Muscle layer of duodenum (tissue), 2 donors: ENCODE data around the gene HMGCS1.

ENCODE experiments used
- H3K27ac ChIP-seq: one replicate; pipeline ENCODE4 v1.7.0; 2013; ENCODE audit warnings: mild to moderate bottlenecking, low read length
- H3K27me3 ChIP-seq: one replicate; pipeline ENCODE4 v1.7.0; 2013; ENCODE audit warnings: low read depth, mild to moderate bottlenecking, control low read depth, low read length
- H3K36me3 ChIP-seq, 2 donors: one replicate each; pipeline ENCODE4 v1.7.0; 2013; ENCODE audit warnings: low read length in 2 of 2, control low read depth in 1 of 2, mild to moderate bottlenecking in 1 of 2; ENCODE audit not compliant: insufficient read depth in 2 of 2, control insufficient read depth in 1 of 2
- H3K4me1 ChIP-seq, 2 donors: one replicate each; pipeline ENCODE4 v1.7.0; 2013; ENCODE audit warnings: low read length in 2 of 2, mild to moderate bottlenecking in 2 of 2, control low read depth in 1 of 2, moderate library complexity in 1 of 2; ENCODE audit not compliant: insufficient read depth in 2 of 2, control insufficient read depth in 1 of 2
- H3K4me3 ChIP-seq, 2 donors: one replicate each; pipeline ENCODE4 v1.7.0; 2013; ENCODE audit warnings: low read length in 2 of 2, low read depth in 1 of 2, mild to moderate bottlenecking in 1 of 2
- H3K9me3 ChIP-seq, 2 donors: one replicate each; pipeline ENCODE4 v1.7.0; 2013; ENCODE audit warnings: low read length in 2 of 2, control low read depth in 1 of 2, mild to moderate bottlenecking in 1 of 2; ENCODE audit not compliant: control insufficient read depth in 1 of 2
- donor health status: healthy.

Gene HMGCS1

DNA sequence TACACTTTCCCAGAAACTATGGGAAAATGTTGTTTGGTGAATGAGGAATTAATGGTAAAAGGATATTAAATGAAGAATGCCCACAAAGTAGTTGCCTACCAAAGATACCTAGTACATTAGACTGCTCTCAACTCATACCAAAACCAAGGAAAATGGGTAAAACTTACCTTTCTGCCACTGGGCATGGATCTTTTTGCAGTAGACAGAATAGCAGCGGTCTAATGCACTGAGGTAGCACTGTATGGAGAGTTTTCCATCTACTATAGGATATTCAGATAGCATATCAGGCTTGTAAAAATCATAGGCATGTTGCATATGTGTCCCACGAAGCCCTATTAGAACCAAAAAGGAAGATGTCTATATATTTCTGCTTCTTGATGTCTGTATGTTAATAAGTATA, 16.4 kb downstream of the HMGCS1 start:
- Histone ChIP-seq H3K4me1 (no peaks in the 10 kb centered on the region), H3K9me3 (no peaks in the 10 kb centered on the region), H3K36me3 (peaks cover 42 to 59% of the 10 kb centered on the region in 2 donors)

DNA sequence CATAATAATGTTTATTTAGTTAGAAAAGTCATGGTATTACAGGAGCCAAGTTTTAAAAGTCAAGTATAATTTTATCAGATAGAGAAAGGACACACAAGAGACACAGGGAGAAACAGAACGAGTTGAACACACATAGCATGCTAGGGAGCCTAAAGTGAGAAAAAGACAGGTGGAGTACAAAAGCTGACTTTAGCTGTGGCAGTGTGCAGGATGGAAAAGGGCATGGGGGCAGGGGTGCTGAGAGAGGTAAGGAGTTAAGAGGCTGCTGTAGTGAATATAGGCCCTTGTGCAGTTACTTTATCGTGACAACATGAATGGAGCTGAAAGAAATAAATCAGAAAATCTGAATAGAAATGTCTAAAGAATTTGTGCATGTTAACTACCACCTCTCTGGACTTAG, 18.0 kb downstream of the HMGCS1 start:
- no peaks in the 10 kb centered on the region for H3K4me1 ChIP-seq
- H3K36me3 ChIP-seq = peaks cover 42 to 74% of the 10 kb centered on the region in 2 donors
- no peak overlapping the region for H3K27ac ChIP-seq
- H3K9me3 ChIP-seq = no peaks in the 10 kb centered on the region
- H3K4me3 ChIP-seq = no peak overlapping the region
- no peaks in the 10 kb centered on the region for H3K27me3 ChIP-seq

More for the DNA sequence above, 16.4 kb downstream of the HMGCS1 start:
- H3K27ac ChIP-seq = no peak overlapping the region
- no peaks in the 10 kb centered on the region for H3K27me3 ChIP-seq
- H3K4me3 ChIP-seq = no peak overlapping the region

DNA sequence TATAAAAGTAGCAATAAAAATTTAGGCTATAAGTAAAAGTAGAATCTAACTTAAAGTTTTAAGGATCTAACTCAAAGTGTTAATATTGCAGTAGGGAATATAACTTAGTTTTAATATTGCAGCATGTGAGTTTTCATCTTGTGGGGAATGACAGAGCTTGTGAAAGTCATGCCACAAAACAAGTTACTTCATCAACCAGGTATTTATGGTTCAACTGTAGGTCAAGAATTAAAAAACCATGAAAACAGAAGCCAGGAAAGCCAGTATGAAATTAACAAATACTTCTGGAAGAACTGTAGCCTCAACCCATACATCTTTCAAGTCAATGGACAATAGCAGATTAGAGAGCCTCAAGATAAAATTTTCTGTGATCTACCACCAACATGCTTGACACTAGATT, 19.0 kb downstream of the HMGCS1 start:
- no peak overlapping the region for H3K27ac ChIP-seq
- H3K9me3 ChIP-seq = no peaks in the 10 kb centered on the region
- H3K4me3 ChIP-seq = no peak overlapping the region
- peaks cover 42 to 74% of the 10 kb centered on the region in 2 donors for H3K36me3 ChIP-seq
- no peaks in the 10 kb centered on the region for H3K4me1 ChIP-seq
- H3K27me3 ChIP-seq = no peaks in the 10 kb centered on the region

DNA sequence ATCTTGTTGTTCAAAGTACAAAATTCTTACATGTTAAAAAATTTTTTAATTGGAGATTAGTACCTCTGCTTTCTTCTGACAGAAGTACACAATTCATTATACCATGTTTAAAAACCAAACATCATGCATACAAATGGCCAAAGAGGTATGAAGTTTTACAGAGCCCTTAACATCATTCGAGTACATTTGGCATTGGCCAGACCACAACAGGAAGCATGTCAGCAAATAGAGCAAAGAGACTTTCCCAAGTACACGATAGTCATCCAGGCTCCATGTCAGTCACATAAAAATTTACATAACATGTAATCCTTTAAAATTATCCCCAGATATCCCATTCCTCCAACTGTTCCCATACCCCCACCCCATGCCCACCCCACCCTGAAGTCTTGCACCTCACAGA, 22.5 kb downstream of the HMGCS1 start:
- Histone ChIP-seq H3K27me3 (no peaks in the 10 kb centered on the region), H3K36me3 (peaks cover 25 to 59% of the 10 kb centered on the region in 2 donors), H3K4me3 (no peak overlapping the region), H3K9me3 (no peaks in the 10 kb centered on the region), H3K4me1 (no peaks in the 10 kb centered on the region), H3K27ac (no peak overlapping the region)

DNA sequence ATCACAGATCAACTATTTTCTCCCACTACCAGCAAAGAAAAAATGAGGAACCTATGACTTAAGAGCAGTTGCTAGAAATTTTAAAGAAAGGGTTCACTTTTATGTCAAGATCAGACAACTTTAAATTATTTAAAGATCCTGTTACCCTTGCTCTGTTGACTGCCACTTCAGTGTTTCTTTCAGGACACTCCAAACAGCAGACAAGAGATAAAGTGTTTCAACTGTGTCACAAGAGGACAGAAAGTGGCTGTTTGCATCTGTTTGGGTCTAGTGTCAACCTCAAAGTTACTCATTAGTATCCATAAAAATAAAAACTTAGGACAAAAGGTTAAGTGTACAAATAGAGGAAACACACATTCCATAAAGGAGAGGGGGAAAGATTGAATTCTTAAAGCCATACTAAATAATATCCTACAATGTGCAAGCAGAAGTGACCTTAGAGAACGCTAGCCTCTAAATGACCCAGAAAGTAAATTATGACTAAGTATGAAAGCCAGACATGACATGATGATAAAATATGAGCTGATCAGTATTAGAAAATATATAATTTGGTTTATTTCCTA, 24.9 kb downstream of the HMGCS1 start:
- Histone ChIP-seq H3K36me3 (peaks cover 16 to 36% of the 10 kb centered on the region in 2 donors), H3K4me1 (no peaks in the 10 kb centered on the region), H3K9me3 (no peaks in the 10 kb centered on the region), H3K4me3 (no peak overlapping the region), H3K27me3 (no peaks in the 10 kb centered on the region), H3K27ac (no peak overlapping the region)

DNA sequence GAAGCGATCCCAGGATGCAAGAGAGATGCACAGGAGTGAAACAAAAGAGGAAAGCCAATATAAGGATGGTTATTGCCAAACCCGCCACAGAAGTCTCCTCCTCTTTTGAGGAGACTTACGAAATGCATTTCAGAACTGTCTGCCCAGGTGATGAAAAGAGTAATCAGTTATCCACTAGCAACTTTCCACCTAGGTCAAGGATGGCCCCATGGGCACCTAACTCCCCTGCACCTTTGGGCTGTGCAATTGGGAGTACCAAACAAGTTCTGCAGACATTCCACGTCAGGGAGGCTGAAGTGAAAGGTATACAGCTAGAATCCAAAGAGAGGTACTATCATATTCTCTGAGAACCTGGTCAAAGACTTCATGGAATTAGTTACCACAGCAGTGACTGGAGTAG, 25.7 kb downstream of the HMGCS1 start:
- H3K4me1 ChIP-seq = no peaks in the 10 kb centered on the region
- no peak overlapping the region for H3K27ac ChIP-seq
- H3K9me3 ChIP-seq = no peaks in the 10 kb centered on the region
- no peaks in the 10 kb centered on the region for H3K27me3 ChIP-seq
- peaks cover 12 to 30% of the 10 kb centered on the region in 2 donors for H3K36me3 ChIP-seq
- H3K4me3 ChIP-seq = no peak overlapping the region

DNA sequence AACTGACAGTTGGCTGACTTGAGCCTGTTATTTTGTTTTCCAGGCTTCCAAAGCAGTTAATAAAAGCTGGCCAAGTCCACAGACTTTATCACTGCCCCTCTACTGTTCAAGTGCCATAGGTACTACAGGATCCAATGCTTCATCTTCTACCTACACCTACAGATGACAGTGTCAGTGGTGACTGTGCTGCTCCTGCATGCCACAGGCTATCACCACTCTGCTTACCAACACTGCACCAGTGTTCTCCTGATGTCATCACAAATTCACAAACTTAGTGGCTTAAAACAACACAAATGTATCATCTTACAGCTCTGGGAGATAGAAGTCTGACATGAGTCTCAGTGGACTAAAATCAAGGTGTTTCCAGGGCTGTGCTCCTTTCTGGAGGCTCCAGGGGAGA, 26.6 kb downstream of the HMGCS1 start:
- Histone ChIP-seq H3K27me3 (no peaks in the 10 kb centered on the region), H3K36me3 (peaks cover 9 to 24% of the 10 kb centered on the region in 2 donors), H3K27ac (no peak overlapping the region), H3K4me1 (no peaks in the 10 kb centered on the region), H3K9me3 (no peaks in the 10 kb centered on the region), H3K4me3 (no peak overlapping the region)

DNA sequence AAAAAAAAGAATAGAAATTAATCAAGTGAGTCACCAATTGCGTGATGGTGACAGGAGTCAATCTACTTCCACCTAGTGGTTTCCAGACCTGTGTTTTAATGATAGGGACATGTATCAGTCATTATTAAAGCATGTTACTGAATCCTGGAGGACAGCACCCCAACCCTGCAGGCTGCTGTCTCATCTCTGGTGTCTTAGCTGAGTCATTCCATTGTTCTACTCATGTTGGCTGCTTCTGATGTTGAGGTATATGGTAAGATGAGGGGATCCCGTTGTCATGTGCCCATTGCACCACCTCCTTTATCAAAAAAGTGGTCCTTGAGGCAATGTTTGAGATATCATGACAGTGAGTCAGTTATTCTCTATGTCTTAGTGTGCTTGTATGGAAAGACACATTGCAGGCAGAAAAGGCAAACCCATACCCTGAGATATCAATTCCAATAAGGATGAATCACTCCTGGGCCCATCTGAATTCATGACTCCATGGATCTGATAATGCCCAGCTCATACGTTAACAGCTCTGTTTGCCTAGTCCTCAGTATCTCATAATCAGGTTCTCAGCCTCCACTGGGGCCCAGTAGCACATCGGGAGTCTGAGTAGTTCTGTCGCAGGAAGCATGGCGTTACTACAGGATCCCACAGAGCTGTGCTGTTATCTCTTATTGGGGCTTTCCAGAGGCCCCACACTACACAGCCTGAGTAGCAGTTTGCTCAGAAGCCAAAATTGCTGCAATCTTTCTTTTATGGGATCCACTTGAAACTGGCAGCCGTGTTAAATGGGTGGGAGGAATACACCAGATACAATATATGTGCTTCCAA, 31.2 kb downstream of the HMGCS1 start:
- Histone ChIP-seq H3K27me3 (no peaks in the 10 kb centered on the region), H3K9me3 (no peaks in the 10 kb centered on the region), H3K36me3 (peaks cover under 1 to 2% of the 10 kb centered on the region in 2 donors), H3K4me1 (no peaks in the 10 kb centered on the region), H3K27ac (no peak overlapping the region), H3K4me3 (no peak overlapping the region)

DNA sequence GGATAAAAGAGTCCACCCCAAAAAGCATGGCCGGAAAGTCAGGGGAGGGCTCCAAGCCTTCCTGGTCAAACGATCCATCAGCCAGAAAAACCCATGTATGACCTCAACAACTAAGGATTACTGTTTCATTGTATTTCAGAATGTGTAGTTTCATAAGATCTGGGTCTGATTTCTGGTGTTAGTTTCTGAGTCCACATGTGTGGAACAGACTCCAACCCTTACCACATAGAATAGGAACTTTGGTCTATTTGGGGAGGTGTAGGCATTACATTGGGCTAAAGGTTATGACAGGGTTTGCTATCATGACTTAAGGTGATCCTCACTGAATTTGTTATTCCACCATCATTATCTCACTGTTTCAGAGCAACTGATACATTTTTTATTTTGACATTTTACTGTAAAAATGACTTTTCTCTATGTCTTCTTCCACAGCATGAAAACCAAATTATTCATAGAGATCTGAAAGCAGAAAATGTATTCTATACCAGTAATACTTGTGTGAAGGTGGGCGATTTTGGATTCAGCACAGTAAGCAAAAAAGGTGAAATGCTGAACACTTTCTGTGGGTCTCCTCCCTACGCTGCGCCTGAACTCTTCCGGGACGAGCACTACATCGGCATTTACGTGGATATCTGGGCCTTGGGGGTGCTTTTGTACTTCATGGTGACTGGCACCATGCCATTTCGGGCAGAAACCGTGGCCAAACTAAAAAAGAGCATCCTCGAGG, 33.5 kb downstream of the HMGCS1 start:
- Histone ChIP-seq H3K9me3 (no peaks in the 10 kb centered on the region), H3K27ac (no peak overlapping the region), H3K4me3 (no peak overlapping the region), H3K4me1 (no peaks in the 10 kb centered on the region), H3K27me3 (no peaks in the 10 kb centered on the region), H3K36me3 (no peaks in the 10 kb centered on the region)

DNA sequence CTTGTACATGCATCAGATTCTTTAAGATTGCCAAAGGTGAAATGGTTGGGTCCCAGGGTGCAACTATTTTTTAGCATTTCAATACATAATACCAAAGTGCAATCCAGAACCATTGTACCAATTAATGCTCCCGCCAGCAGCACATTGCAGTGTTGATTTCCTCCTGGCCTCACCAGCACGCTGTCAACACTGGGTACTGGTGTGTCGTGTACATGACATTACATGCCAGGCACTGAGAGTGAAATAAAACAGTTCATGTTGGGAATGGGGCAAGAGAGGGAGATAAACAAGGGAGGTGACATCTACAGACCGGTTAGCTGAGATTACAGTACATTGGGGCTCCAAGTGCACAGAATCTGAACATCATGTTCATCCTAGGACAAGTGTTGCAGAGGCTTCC, 37.8 kb downstream of the HMGCS1 start:
- Histone ChIP-seq H3K9me3 (peaks cover 0 to 2% of the 10 kb centered on the region in 2 donors), H3K27me3 (no peaks in the 10 kb centered on the region), H3K4me3 (no peak overlapping the region), H3K36me3 (no peaks in the 10 kb centered on the region), H3K4me1 (no peaks in the 10 kb centered on the region), H3K27ac (no peak overlapping the region)

DNA sequence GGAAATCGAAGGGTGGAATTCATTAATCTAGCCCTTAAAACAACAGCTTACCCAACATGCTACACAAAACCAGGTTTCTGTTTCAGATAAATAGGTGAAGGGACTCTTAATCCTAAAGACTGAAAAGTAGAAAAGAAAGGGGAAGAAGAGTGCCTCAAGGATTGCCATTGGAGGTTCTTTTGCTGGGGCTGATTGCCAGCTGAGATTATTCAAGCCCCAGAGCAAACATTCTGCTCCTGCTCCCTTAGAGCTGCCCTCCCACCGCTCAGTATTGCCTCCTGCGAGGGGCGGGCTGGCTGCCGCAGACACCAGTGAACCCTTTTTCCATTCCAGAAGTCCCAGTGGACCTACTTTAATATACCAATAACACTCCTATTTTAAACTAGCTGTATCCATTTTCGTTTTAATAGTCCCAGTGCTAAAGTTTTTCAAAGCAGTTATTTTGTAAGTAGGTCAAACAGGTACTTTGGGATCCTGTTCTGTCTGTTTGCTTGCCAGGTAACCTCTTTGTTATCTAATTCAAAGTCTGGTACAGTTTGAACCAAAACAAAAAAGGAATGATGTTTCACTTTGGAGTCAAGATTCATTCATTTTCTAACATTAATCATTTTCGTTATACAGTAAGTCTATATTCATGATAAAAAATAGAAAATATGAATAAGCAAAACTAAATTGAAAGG, 38.6 kb downstream of the HMGCS1 start:
- H3K27ac ChIP-seq = no peak overlapping the region

More for the DNA sequence above, 38.6 kb downstream of the HMGCS1 start:
- H3K9me3 ChIP-seq = peaks cover 0 to 6% of the 10 kb centered on the region in 2 donors
- H3K4me3 ChIP-seq = no peak overlapping the region
- no peaks in the 10 kb centered on the region for H3K36me3 ChIP-seq
- no peaks in the 10 kb centered on the region for H3K27me3 ChIP-seq
- no peaks in the 10 kb centered on the region for H3K4me1 ChIP-seq
